Cardiac muscle cell (in vitro differentiated cells and primary cell): ENCODE data around the gene ANO10. TPM values are rescaled to one million over a fixed set of nuclear protein-coding genes. Genes with fewer than 3 reads are reported as not detected.

Experiments
- DNase-seq, 2 donors: peaks; one replicate each; pipeline versions ENCODE4 v3.0.0 to v3.0.0-alpha.2; 2010 to 2017; ENCODE audit warnings: low read depth in 1 of 2, low spot score in 1 of 2
- H3K27ac ChIP-seq: fragments of 200-600 bp; sonication (generic); 2 replicates; pipeline ENCODE4 v1.5.1; 2016
- H3K27me3 ChIP-seq: fragments of 200-600 bp; sonication (generic); 2 replicates; pipeline ENCODE4 v1.6.0; 2016; ENCODE audit warnings: control low read depth
- H3K36me3 ChIP-seq: fragments of 200-600 bp; sonication (generic); 2 replicates; pipeline ENCODE4 v1.5.1; 2016; ENCODE audit warnings: control low read depth
- H3K4me1 ChIP-seq: fragments of 200-600 bp; sonication (generic); 2 replicates; pipeline ENCODE4 v1.8.1; 2017; ENCODE audit warnings: low read depth, mild to moderate bottlenecking, mixed run types
- H3K4me3 ChIP-seq: fragments of 200-600 bp; sonication (generic); 2 replicates; pipeline ENCODE4 v1.5.1; 2016; ENCODE audit warnings: mild to moderate bottlenecking
- H3K9me3 ChIP-seq: fragments of 200-600 bp; sonication (generic); 2 replicates; pipeline ENCODE4 v1.5.1; 2017; ENCODE audit warnings: low read depth, mild to moderate bottlenecking, control low read depth
- polyA plus RNA-seq: library from polyadenylated mRNA; unstranded; fragments of >200 nt; fragmentation: Nextera tagmentation; extraction: Ambion mirVana; gene quantifications from 2 replicates; pipeline ENCODE4 v1.2.1, GENCODE V29; 2016
- total RNA-seq: library from RNA; depleted of rRNA; stranded (reverse); fragments of >200 nt; gene quantifications from 2 replicates; pipeline ENCODE4 v1.2.3, GENCODE V29; 2016
- TF ChIP-seq, protein P1 (sequence below): IDR thresholded peaks from 2 replicates; pipeline ENCODE4 v1.5.1; 2012; ENCODE audit warnings: low read depth, mild to moderate bottlenecking, low read length

Gene ANO10
- total and polyA plus RNA-seq, 2 experiments from 2014 or later = 15.0 to 36.6 TPM

DNA sequence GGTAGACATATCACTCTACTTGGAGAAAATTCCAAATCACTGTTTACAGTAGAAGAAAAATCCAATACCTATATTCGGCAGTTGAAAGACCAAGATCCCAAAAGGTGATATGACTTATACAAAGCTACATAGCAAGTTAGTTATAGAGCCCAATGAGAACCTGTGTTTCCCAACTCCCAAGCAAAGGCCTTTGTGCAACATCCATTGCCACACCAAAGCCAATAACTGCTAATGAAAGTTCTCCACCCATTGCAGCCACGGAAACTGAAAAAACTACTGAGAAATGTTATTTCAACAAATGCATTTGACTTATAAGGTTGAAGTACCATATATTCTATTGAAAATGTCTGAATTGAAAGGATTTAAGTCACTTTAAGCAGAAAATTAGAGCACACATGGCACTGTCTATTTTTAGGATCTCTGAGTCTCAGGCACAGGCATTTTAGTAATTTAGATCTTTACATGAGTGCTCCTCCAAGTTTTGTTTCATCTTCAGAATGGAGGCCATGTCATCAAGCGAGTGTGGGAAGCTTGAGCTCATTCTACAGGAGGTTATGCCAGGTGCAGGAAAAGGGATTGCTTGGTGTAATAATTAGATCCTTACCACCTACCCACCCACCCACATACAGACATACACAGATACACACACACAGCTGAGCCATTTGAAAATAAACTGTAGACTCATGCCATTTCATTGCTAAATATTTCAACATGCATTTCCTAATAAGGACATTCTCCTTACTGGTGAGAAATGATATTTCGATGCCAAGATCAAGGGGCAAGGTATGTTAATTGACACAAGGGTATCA, 19.7 kb upstream of the ANO10 start:
- H3K4me3 ChIP-seq = no peak overlapping the region
- H3K27me3 ChIP-seq = no peaks in the 10 kb centered on the region
- TF ChIP-seq, protein P1, sequence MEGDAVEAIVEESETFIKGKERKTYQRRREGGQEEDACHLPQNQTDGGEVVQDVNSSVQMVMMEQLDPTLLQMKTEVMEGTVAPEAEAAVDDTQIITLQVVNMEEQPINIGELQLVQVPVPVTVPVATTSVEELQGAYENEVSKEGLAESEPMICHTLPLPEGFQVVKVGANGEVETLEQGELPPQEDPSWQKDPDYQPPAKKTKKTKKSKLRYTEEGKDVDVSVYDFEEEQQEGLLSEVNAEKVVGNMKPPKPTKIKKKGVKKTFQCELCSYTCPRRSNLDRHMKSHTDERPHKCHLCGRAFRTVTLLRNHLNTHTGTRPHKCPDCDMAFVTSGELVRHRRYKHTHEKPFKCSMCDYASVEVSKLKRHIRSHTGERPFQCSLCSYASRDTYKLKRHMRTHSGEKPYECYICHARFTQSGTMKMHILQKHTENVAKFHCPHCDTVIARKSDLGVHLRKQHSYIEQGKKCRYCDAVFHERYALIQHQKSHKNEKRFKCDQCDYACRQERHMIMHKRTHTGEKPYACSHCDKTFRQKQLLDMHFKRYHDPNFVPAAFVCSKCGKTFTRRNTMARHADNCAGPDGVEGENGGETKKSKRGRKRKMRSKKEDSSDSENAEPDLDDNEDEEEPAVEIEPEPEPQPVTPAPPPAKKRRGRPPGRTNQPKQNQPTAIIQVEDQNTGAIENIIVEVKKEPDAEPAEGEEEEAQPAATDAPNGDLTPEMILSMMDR = no peak
- H3K9me3 ChIP-seq = no peaks in the 10 kb centered on the region
- H3K27ac ChIP-seq = no peak overlapping the region
- H3K36me3 ChIP-seq = no peaks in the 10 kb centered on the region
- no peak for DNase-seq
- H3K4me1 ChIP-seq = peaks cover 1% of the 10 kb centered on the region

DNA sequence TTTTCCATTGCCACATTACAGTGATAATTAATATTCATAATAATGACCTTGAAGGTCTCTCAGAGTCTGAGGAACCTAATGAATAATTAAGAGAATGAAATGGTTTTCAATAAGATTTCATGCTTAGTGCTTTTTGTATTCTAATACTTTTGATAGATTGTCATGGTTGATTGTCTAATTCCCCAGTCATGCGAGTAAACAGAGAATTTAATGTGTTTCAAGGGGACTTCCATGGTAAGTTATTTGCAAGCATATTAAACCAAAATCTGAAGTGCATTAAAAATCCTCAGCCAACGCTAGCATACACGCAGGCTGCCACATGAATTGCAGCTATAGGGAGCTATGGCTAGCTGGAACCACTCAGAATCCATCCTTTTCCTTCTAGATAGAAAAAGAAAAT, 18.9 kb upstream of the ANO10 start:
- Histone ChIP-seq H3K9me3 (no peaks in the 10 kb centered on the region), H3K36me3 (no peaks in the 10 kb centered on the region), H3K4me3 (no peak overlapping the region), H3K27ac (no peak overlapping the region), H3K27me3 (no peaks in the 10 kb centered on the region), H3K4me1 (peaks cover 7% of the 10 kb centered on the region)
- TF ChIP-seq, protein P1 = no peak
- no peak for DNase-seq

DNA sequence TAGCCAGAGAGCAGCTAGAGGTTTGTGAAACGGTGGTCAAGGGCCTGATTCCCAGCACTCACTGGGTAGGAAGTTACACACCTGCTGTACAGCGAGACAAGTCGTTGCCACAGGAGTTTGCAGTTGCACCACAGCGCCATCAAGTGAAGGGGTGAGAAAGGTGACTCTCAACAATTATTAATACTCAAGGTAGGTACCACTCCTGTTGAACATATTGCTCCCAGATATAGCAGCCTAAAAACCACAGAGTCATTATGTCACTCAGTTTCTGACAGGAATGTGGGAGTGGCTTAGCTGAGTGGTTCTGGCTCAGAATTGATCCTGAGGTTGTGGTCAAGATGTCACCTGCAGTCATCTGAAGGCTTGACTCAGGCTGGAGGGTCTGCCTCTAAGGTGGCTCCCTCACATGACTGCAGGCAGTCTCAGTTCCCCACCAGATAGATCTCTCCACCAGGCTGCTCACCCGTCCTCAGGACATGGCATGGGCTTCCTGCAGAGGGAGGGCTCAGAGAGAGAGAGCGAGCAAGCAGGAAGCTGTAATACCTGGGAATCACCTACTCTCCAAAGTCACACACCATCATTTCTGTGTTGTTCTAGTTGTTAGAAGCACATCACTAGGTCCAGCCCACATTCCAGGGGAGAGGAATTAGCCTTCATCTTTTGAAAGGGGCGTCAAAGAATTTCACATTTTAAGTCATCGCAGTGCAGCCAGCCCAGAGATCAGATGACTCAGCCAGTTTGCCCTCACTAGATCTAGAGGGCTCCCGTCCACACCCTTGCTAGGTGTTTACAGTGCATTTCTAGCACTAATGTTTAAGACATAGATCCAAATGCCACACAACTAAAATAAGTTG, 17.0 kb upstream of the ANO10 start:
- Histone ChIP-seq H3K36me3 (no peaks in the 10 kb centered on the region), H3K27ac (no peak overlapping the region), H3K4me3 (no peak overlapping the region), H3K27me3 (no peaks in the 10 kb centered on the region), H3K4me1 (peaks cover 7% of the 10 kb centered on the region), H3K9me3 (no peaks in the 10 kb centered on the region)
- peak in 1 of 2 donors; percentile 1 for DNase-seq
- TF ChIP-seq, protein P1 = peak; percentile 4

DNA sequence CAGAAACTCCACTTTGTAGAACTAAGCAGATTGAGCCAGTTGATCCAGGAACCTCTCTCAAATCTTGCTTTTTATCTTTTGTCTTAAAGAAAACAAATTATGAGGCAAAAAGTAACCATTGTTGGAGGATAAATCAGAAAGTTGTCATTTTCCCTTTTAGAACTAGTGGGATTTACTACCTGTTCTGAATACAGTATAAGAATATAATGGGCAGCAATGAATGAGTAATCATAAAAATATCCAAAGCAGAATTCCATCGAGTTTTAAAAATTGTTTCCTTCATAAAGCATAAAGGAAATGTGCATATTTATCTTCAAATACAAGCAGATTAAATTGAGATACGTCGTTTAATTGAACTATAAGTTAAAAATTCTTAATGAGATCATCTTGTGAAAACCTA, 15.9 kb upstream of the ANO10 start:
- DNase-seq = no peak
- H3K9me3 ChIP-seq = no peaks in the 10 kb centered on the region
- H3K4me1 ChIP-seq = peaks cover 7% of the 10 kb centered on the region
- TF ChIP-seq, protein P1 = no peak
- no peak overlapping the region for H3K4me3 ChIP-seq
- H3K36me3 ChIP-seq = no peaks in the 10 kb centered on the region
- no peak overlapping the region for H3K27ac ChIP-seq
- H3K27me3 ChIP-seq = no peaks in the 10 kb centered on the region

DNA sequence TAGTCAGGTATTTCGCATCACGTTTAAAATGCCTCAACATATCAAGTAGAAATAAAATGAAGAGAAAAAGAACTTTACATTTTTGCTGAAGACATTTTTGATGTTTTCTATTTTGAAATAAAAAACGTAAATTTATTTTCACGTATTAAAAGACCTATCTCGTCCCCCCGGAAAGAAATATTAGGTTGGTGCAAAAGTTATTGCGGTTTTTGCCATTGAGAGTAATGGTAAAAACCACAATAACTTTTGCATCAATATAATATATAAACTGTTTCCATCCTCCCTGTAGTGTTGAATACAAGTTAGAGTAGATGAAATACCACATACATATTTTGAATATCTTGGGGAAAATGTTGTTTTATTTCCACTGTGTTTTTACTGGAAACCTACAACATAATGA, 11.2 kb upstream of the ANO10 start:
- no peaks in the 10 kb centered on the region for H3K27me3 ChIP-seq
- no peak overlapping the region for H3K4me3 ChIP-seq
- H3K27ac ChIP-seq = no peak overlapping the region
- H3K36me3 ChIP-seq = no peaks in the 10 kb centered on the region
- H3K4me1 ChIP-seq = peaks cover 7% of the 10 kb centered on the region
- H3K9me3 ChIP-seq = no peaks in the 10 kb centered on the region
- TF ChIP-seq, protein P1 = no peak
- DNase-seq = no peak
